ENCODE measurements around the gene TSHZ2. TPM values are rescaled to one million over a fixed set of nuclear protein-coding genes. Genes with fewer than 3 reads are reported as not detected.
A peak's percentile ranks its signal among the peaks of the same experiment; 100 is the strongest.
"Not testable (repeated sequence)": the region's sequence is repeated elsewhere in the genome, so short reads cannot be mapped to it uniquely, and the experiment has no call there.

TSHZ2 gene
- total RNA-seq, 4 donors from 2014 or later, result 35.6 to 83.5 (median 48.8) TPM

GRCh38 chr20:53021934-53022333 is 49.8 kb downstream of the TSHZ2 start:
- ATAC-seq (ENCODE audit: low FRiP score) (no peak), DNase-seq (ENCODE audit: low spot score) (no peak)
- no peak for TF ChIP-seq CTCF (IDR thresholded peaks at IDR 0.05)

DNA sequence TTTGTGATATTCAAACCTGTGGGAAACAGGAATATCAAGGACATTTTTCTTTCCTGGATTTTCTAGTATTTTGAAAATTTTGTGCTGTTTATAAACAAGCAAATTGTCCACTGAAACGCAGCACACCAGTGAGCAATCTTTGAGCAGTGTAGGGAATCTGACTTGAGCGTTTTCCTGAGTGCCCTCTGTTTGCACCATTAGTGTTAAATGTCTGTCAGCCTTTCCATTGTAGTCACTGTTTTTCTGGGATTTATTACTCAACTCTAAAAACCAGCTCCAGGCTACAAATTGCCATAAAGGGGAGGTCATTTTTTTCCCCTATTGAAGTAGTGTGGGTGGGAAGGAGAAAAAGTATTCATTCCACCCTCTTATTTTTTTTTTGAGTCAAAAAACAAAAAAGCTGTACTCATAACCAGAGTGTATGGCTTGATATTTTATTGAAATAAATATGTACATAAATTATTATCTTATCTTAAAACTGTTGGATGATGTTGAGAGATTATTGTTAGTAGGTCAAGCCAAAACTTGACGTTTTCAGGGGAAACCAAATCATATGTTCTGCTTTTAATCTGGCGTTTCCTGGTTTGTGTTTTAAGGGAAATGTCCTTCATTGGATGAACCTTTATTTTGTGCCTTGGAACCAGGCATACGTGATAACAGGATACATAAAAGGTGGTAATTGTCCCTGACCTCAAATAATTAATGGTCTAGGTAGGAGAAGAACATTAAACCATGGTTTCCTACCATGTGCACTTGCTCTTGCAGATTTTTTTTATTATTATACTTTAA is 51.8 kb downstream of the TSHZ2 start:
- TF ChIP-seq CTCF (IDR thresholded peaks at IDR 0.05), result no peak

GRCh38 chr20:53024653-53025052 is 52.5 kb downstream of the TSHZ2 start:
- DNase-seq (ENCODE audit: low spot score), result not testable (repeated sequence)

More for the DNA sequence above, 51.8 kb downstream of the TSHZ2 start:
- ATAC-seq (ENCODE audit: low FRiP score) (peak; percentile 62), DNase-seq (ENCODE audit: low spot score) (no peak)

DNA sequence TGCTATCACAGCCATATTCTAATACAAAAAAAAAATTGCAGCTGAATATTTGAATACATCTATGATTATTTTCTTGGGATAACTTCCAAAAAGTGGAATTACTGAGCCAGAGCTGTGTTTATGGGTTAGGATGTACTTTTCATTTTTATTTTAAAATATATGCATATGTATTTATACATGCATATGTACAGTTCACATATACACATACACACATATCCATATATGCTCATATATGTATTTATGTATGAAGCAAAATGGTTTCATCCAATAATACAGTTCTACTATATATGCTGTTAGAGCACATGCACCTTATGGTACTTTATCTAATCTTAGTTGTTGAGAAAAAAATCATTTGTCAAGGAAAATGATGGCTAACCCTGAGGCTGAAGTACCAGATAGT is 54.9 kb downstream of the TSHZ2 start:
- ATAC-seq (ENCODE audit: low FRiP score) (no peak), DNase-seq (ENCODE audit: low spot score) (no peak)
- no peak for TF ChIP-seq CTCF (IDR thresholded peaks at IDR 0.05)

More at GRCh38 chr20:53024653-53025052, 52.5 kb downstream of the TSHZ2 start:
- ATAC-seq (ENCODE audit: low FRiP score), result not testable (repeated sequence)

GRCh38 chr20:53028337-53029007 is 56.3 kb downstream of the TSHZ2 start:
- TF ChIP-seq CTCF (IDR thresholded peaks at IDR 0.05), result no peak
- ATAC-seq (ENCODE audit: low FRiP score) (no peak), DNase-seq (ENCODE audit: low spot score) (no peak)

- DNase-seq (ENCODE audit: low spot score) (no peak), ATAC-seq (ENCODE audit: low FRiP score) (no peak)
- no peak for TF ChIP-seq CTCF (IDR thresholded peaks at IDR 0.05)
Measured at GRCh38 chr20:53030061-53030460, 57.9 kb downstream of the TSHZ2 start.

GRCh38 chr20:53032046-53032445 is 59.9 kb downstream of the TSHZ2 start:
- no peak for ATAC-seq (ENCODE audit: low FRiP score)
- no peak for TF ChIP-seq CTCF (IDR thresholded peaks at IDR 0.05)
- DNase-seq (ENCODE audit: low spot score), result no peak
